ENCODE measurements around the gene STARD3. TPM values are rescaled to one million over a fixed set of nuclear protein-coding genes. Genes with fewer than 3 reads are reported as not detected.

The STARD3 gene
- total and polyA plus RNA-seq, 7 donors, result 21.0 to 59.2 (median 37.0) TPM

DNA sequence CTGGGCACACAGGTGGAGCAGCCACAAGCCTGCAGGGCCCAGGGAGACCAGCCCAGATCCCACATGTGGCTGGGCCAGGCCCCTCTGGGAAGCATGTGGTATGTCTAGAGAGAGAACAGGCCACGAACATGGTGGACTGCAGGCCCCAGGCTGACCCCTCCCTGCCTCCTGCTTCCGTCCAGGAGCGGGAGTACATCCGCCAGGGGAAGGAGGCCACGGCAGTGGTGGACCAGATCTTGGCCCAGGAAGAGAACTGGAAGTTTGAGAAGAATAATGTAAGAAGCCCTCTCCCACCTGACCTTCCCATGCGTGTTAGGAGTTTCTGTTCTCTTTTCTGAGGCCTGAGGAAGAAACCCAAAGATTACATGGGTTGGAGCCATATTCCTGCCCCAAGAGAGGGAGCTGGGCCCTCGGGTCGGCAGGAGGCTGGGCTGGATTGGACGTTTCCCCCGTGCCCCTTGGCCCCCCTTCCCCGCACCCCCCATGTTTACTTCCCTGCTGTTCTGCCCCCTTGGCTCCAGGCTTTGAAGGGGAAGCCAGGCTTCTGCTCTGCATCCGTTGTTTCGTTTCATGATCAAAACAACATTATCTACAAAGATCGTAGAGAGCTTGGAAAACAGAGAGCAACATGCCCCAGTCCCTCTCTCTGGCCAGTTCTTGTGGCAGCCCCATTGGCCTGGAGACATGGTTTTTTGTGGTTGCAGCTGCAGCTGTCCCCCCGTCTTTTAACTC is 22.5 kb downstream of the STARD3 start:
- WGBS, 2 donors, result 51 to 74% methylated on average over 15 of the region's 15 CpGs
- no peaks in the 10 kb centered on the region for H3K27me3 ChIP-seq
- H3K36me3 ChIP-seq, result peaks cover 0 to 63% (median 11%) of the 10 kb centered on the region in 4 donors
- H3K27ac ChIP-seq, result peak overlapping the region; percentile 54 to 62 (median 59)
- TF ChIP-seq, protein P1, sequence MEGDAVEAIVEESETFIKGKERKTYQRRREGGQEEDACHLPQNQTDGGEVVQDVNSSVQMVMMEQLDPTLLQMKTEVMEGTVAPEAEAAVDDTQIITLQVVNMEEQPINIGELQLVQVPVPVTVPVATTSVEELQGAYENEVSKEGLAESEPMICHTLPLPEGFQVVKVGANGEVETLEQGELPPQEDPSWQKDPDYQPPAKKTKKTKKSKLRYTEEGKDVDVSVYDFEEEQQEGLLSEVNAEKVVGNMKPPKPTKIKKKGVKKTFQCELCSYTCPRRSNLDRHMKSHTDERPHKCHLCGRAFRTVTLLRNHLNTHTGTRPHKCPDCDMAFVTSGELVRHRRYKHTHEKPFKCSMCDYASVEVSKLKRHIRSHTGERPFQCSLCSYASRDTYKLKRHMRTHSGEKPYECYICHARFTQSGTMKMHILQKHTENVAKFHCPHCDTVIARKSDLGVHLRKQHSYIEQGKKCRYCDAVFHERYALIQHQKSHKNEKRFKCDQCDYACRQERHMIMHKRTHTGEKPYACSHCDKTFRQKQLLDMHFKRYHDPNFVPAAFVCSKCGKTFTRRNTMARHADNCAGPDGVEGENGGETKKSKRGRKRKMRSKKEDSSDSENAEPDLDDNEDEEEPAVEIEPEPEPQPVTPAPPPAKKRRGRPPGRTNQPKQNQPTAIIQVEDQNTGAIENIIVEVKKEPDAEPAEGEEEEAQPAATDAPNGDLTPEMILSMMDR (IDR thresholded peaks at IDR 0.05), result no peak
- TF ChIP-seq POLR2AphosphoS5 (IDR thresholded peaks at IDR 0.05), result no peak
- TF ChIP-seq EP300 (IDR thresholded peaks at IDR 0.05), result no peak
- TF ChIP-seq POLR2A (IDR thresholded peaks at IDR 0.05), result no peak
- DNase-seq, result no peak
- intact Hi-C loops (cut with DNase I), result no loop called here
- H3K9me3 ChIP-seq, result no peaks in the 10 kb centered on the region
- no peak overlapping the region for H3K4me3 ChIP-seq
- peaks cover 0 to 21% (median 5%) of the 10 kb centered on the region in 4 donors for H3K4me1 ChIP-seq

DNA sequence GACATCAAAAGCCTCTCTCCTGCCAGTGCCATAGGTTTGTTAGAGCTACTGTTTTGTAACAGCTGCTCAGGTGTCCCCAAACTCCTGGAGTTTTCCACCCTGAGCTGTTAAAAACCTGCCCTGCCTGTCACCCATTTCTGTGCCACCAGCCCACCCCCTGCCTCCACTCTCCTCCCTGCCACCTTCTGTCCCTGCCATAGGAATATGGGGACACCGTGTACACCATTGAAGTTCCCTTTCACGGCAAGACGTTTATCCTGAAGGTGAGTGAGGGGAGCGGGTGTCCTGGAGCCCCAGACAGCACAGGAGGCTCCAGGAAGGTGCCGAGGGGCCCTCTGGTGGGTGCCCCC is 23.0 kb downstream of the STARD3 start:
- Histone ChIP-seq H3K27me3 (peaks cover 0 to 4% (median 0%) of the 10 kb centered on the region in 3 donors), H3K9me3 (no peaks in the 10 kb centered on the region), H3K4me3 (no peak overlapping the region), H3K4me1 (peaks cover 0 to 21% (median 5%) of the 10 kb centered on the region in 4 donors), H3K36me3 (peaks cover 0 to 63% (median 11%) of the 10 kb centered on the region in 4 donors), H3K27ac (peak overlapping the region; percentile 54 to 62 (median 59))
- TF ChIP-seq POLR2A (IDR thresholded peaks at IDR 0.05) (no peak), POLR2AphosphoS5 (IDR thresholded peaks at IDR 0.05) (no peak), EP300 (IDR thresholded peaks at IDR 0.05) (no peak)
- TF ChIP-seq, protein P1 (IDR thresholded peaks at IDR 0.05), result no peak
- 80 to 81% methylated on average over 5 of the region's 5 CpGs for WGBS, 2 donors
- intact Hi-C loops (cut with DNase I), result no loop called here
- no peak for DNase-seq

DNA sequence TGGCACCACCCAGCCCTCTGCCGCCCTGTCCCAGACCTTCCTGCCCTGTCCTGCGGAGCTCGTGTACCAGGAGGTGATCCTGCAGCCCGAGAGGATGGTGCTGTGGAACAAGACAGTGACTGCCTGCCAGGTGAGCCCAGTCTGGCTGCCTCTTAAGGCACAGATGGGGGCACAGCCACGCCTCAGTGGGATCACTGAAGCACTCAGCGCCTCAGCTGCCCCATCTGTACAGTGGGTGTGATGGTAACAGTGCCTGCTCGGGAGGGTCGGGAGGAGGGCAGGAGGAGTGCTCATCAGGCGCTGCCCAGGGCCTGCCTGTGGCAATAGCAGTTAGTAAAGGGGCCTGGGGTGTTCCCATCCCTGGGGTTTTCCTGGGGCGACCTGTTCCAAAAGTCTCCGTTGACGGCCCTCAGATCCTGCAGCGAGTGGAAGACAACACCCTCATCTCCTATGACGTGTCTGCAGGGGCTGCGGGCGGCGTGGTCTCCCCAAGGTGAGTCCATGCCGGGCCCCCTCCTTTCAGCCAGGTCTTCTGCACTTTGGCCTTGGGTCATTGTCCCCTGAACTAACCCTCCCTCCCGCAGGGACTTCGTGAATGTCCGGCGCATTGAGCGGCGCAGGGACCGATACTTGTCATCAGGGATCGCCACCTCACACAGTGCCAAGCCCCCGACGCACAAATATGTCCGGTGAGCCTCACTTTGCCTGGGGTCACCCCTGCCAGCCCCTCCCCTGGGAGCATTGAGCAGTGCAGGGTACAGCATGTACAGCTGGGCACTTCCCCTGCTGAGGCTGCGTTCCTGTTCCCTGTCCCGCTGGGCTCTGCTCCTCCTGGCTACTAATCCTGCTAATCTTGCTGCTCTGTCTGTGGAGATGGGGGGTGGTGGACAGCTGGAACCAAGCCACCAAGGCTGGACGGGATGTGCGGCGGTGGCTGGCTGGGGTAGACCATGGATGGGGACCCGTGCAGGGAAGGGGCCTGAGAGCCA is 23.7 kb downstream of the STARD3 start:
- peak overlapping the region; percentile 54 to 62 (median 59) for H3K27ac ChIP-seq

DNA sequence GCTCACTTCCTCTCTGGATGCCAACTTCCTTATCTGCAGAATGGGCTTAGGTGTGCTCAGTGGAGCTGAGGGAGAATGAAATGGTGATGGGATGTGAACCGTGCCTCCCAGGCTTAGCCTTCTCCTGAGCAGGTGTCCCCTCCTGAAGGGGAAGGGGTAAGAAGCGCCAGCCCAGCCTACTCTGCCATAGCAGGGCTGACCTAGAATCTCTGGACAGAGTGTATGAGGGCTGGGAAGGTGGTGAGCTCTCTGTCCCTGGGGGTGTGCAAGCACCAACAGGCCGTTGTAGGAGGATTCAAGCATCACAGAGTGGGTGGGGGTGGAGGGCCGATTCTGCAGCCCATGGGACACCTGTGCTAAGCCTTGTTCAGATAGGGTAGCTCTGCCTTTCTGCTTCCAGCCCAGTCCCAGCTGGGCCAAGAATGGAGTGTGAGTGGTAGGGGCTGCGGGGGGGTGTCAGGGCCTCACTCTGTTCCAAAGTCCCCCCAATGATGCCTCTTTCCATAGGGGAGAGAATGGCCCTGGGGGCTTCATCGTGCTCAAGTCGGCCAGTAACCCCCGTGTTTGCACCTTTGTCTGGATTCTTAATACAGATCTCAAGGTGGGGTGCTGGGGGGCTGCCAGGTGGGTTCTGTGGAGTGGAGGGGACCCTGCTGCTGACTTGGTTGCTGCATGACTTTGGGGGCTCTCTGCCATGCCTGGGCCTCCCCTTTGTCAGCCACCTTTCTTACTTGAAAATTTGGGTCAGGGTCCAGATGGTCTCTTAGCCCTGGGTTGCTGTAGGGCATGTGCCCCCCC is 25.0 kb downstream of the STARD3 start:
- Histone ChIP-seq H3K27ac (peak overlapping the region in 2 of 4 donors; percentile 49 to 62), H3K4me3 (no peak overlapping the region), H3K4me1 (peaks cover 0 to 31% (median 12%) of the 10 kb centered on the region in 4 donors), H3K27me3 (peaks cover 6 to 24% (median 10%) of the 10 kb centered on the region in 3 donors), H3K9me3 (no peaks in the 10 kb centered on the region), H3K36me3 (peaks cover 0 to 57% (median 11%) of the 10 kb centered on the region in 4 donors)
- 60 to 80% methylated on average over 8 of the region's 8 CpGs for WGBS, 2 donors
- intact Hi-C loops (cut with DNase I), result no loop called here
- TF ChIP-seq EP300 (IDR thresholded peaks at IDR 0.05), result no peak
- no peak for TF ChIP-seq POLR2A (IDR thresholded peaks at IDR 0.05)
- TF ChIP-seq, protein P1 (IDR thresholded peaks at IDR 0.05), result no peak
- no peak for TF ChIP-seq POLR2AphosphoS5 (IDR thresholded peaks at IDR 0.05)
- DNase-seq, result no peak

More for the DNA sequence above, 23.7 kb downstream of the STARD3 start:
- no peak overlapping the region for H3K4me3 ChIP-seq
- 89 to 90% methylated on average over 35 of the region's 35 CpGs for WGBS, 2 donors
- peaks cover 0 to 21% (median 5%) of the 10 kb centered on the region in 4 donors for H3K4me1 ChIP-seq
- intact Hi-C loops (cut with DNase I), result no loop called here
- H3K27me3 ChIP-seq, result peaks cover 0 to 11% (median 0%) of the 10 kb centered on the region in 3 donors
- no peaks in the 10 kb centered on the region for H3K9me3 ChIP-seq
- H3K36me3 ChIP-seq, result peaks cover 0 to 63% (median 11%) of the 10 kb centered on the region in 4 donors
- TF ChIP-seq EP300 (IDR thresholded peaks at IDR 0.05), result no peak
- TF ChIP-seq POLR2AphosphoS5 (IDR thresholded peaks at IDR 0.05), result no peak
- TF ChIP-seq, protein P1 (IDR thresholded peaks at IDR 0.05), result no peak
- TF ChIP-seq POLR2A (IDR thresholded peaks at IDR 0.05), result no peak
- no peak for DNase-seq

Measured in sigmoid colon (tissue), 7 donors.